ENCODE data around the gene PCAT7. TPM values are rescaled to one million over a fixed set of nuclear protein-coding genes. Genes with fewer than 3 reads are reported as not detected.
"Not testable (repeated sequence)": the region's sequence is repeated elsewhere in the genome, so short reads cannot be mapped to it uniquely, and the experiment has no call there.

The PCAT7 gene
- total RNA-seq, 6 donors from 2014 or later: 0.10 to 0.24 TPM; not detected in 4

GRCh38 chr9:94563548-94563947 is 8.7 kb downstream of the PCAT7 start:
- H3K9me3 ChIP-seq: no peaks in the 10 kb centered on the region
- DNase-seq (no peak), ATAC-seq (ENCODE audit: low FRiP score in 2 of 2) (no peak)
- no peak overlapping the region for H3K27ac ChIP-seq
- TF ChIP-seq EP300 (IDR thresholded peaks at IDR 0.05) (no peak), POLR2AphosphoS5 (IDR thresholded peaks at IDR 0.05) (no peak), CTCF (IDR thresholded peaks at IDR 0.05) (no peak), POLR2A (IDR thresholded peaks at IDR 0.05) (no peak)
- no peak overlapping the region for H3K4me3 ChIP-seq
- WGBS, 2 donors: 51 to 83% methylated on average over 2 of the region's 2 CpGs
- H3K4me1 ChIP-seq: no peaks in the 10 kb centered on the region
- H3K27me3 ChIP-seq: no peaks in the 10 kb centered on the region
- H3K36me3 ChIP-seq: no peaks in the 10 kb centered on the region

- ATAC-seq (ENCODE audit: low FRiP score in 2 of 2); H3K27ac ChIP-seq; DNase-seq; H3K36me3 ChIP-seq; H3K9me3 ChIP-seq; H3K4me1 ChIP-seq; H3K27me3 ChIP-seq; H3K4me3 ChIP-seq: not testable (repeated sequence)
- WGBS, 2 donors: 58 to 70% methylated on average over 3 of the region's 3 CpGs
Observed at GRCh38 chr9:94564279-94564678, 9.4 kb downstream of the PCAT7 start.

- Histone ChIP-seq H3K4me3 (no peak overlapping the region), H3K36me3 (no peaks in the 10 kb centered on the region), H3K27ac (no peak overlapping the region), H3K27me3 (no peaks in the 10 kb centered on the region), H3K9me3 (no peaks in the 10 kb centered on the region), H3K4me1 (no peaks in the 10 kb centered on the region)
- TF ChIP-seq CTCF (IDR thresholded peaks at IDR 0.05) (no peak), POLR2AphosphoS5 (IDR thresholded peaks at IDR 0.05) (no peak), EP300 (IDR thresholded peaks at IDR 0.05) (no peak), POLR2A (IDR thresholded peaks at IDR 0.05) (no peak)
- no peak for ATAC-seq (ENCODE audit: low FRiP score in 2 of 2)
- DNase-seq: no peak
Observed at GRCh38 chr9:94566550-94566949, 11.7 kb downstream of the PCAT7 start.

GRCh38 chr9:94567271-94567670 is 12.4 kb downstream of the PCAT7 start:
- no peak for ATAC-seq (ENCODE audit: low FRiP score in 2 of 2)
- Histone ChIP-seq H3K9me3 (no peaks in the 10 kb centered on the region), H3K4me1 (no peaks in the 10 kb centered on the region), H3K27ac (no peak overlapping the region), H3K4me3 (no peak overlapping the region), H3K27me3 (no peaks in the 10 kb centered on the region), H3K36me3 (no peaks in the 10 kb centered on the region)
- 73 to 82% methylated on average over 2 of the region's 2 CpGs for WGBS, 2 donors
- no peak for DNase-seq
- TF ChIP-seq EP300 (IDR thresholded peaks at IDR 0.05) (no peak), POLR2A (IDR thresholded peaks at IDR 0.05) (no peak), CTCF (IDR thresholded peaks at IDR 0.05) (no peak), POLR2AphosphoS5 (IDR thresholded peaks at IDR 0.05) (no peak)

- no peak for ATAC-seq (ENCODE audit: low FRiP score in 2 of 2)
Observed at GRCh38 chr9:94568250-94568889, 13.5 kb downstream of the PCAT7 start.

GRCh38 chr9:94568972-94569712 is 14.3 kb downstream of the PCAT7 start:
- 92 to 93% methylated on average over 17 of the region's 17 CpGs for WGBS, 2 donors
- no peak overlapping the region for H3K4me3 ChIP-seq
- no peak for DNase-seq
- H3K27me3 ChIP-seq: no peaks in the 10 kb centered on the region
- H3K4me1 ChIP-seq: no peaks in the 10 kb centered on the region
- H3K9me3 ChIP-seq: no peaks in the 10 kb centered on the region
- no peak for ATAC-seq (ENCODE audit: low FRiP score in 2 of 2)
- no peak overlapping the region for H3K27ac ChIP-seq
- H3K36me3 ChIP-seq: no peaks in the 10 kb centered on the region
- TF ChIP-seq POLR2A (IDR thresholded peaks at IDR 0.05): no peak
- TF ChIP-seq EP300 (IDR thresholded peaks at IDR 0.05): no peak
- TF ChIP-seq CTCF (IDR thresholded peaks at IDR 0.05): no peak
- TF ChIP-seq POLR2AphosphoS5 (IDR thresholded peaks at IDR 0.05): no peak

More at GRCh38 chr9:94568250-94568889, 13.5 kb downstream of the PCAT7 start:
- H3K27me3 ChIP-seq: no peaks in the 10 kb centered on the region
- DNase-seq: no peak
- no peak overlapping the region for H3K27ac ChIP-seq
- H3K4me1 ChIP-seq: no peaks in the 10 kb centered on the region
- H3K4me3 ChIP-seq: no peak overlapping the region
- H3K36me3 ChIP-seq: no peaks in the 10 kb centered on the region
- H3K9me3 ChIP-seq: no peaks in the 10 kb centered on the region
- WGBS, 2 donors: 71% methylated on average over 3 of the region's 3 CpGs
- no peak for TF ChIP-seq POLR2AphosphoS5 (IDR thresholded peaks at IDR 0.05)
- TF ChIP-seq EP300 (IDR thresholded peaks at IDR 0.05): no peak

Data from upper lobe of left lung (tissue), 6 donors.